ENCODE data around the gene SBF2. TPM values are rescaled to one million over a fixed set of nuclear protein-coding genes. Genes with fewer than 3 reads are reported as not detected.
"Not testable (repeated sequence)": the region's sequence is repeated elsewhere in the genome, so short reads cannot be mapped to it uniquely, and the experiment has no call there.

Gene SBF2
- polyA plus RNA-seq, 5 donors, result 40.8 to 61.2 (median 50.1) TPM

- no peak for DNase-seq
These were observed 537.6 kb downstream of the SBF2 start for GRCh38 chr11:9756461-9756860.

- DNase-seq, result no peak
These were observed 538.3 kb downstream of the SBF2 start for GRCh38 chr11:9755561-9756185.

GRCh38 chr11:9754010-9754471 lies 540.0 kb downstream of the SBF2 start:
- no peak for DNase-seq

GRCh38 chr11:9753021-9753420 lies 541.0 kb downstream of the SBF2 start:
- no peak for DNase-seq

- DNase-seq, result no peak
These were observed 541.9 kb downstream of the SBF2 start for GRCh38 chr11:9752091-9752490.

GRCh38 chr11:9750551-9750950 lies 543.5 kb downstream of the SBF2 start:
- DNase-seq, result no peak

- peak in 1 of 2 donors; percentile 55 for DNase-seq
These were observed 545.6 kb downstream of the SBF2 start for GRCh38 chr11:9748361-9748970.

- peak in 1 of 2 donors; percentile 33 for DNase-seq
These were observed 546.2 kb downstream of the SBF2 start for GRCh38 chr11:9747828-9748227.

GRCh38 chr11:9747229-9747628 lies 546.8 kb downstream of the SBF2 start:
- DNase-seq, result no peak

GRCh38 chr11:9745411-9746211 lies 548.4 kb downstream of the SBF2 start:
- no peak for DNase-seq

GRCh38 chr11:9743512-9743911 lies 550.5 kb downstream of the SBF2 start:
- DNase-seq, result not testable (repeated sequence)

GRCh38 chr11:9741260-9741659 lies 552.8 kb downstream of the SBF2 start:
- no peak for DNase-seq

GRCh38 chr11:9740202-9740883 lies 553.7 kb downstream of the SBF2 start:
- no peak for DNase-seq

- no peak for DNase-seq
These were observed 554.7 kb downstream of the SBF2 start for GRCh38 chr11:9739123-9739900.

- DNase-seq, result no peak
These were observed 555.3 kb downstream of the SBF2 start for GRCh38 chr11:9738707-9739106.

GRCh38 chr11:9738116-9738515 lies 555.9 kb downstream of the SBF2 start:
- no peak for DNase-seq

- no peak for DNase-seq
These were observed 557.7 kb downstream of the SBF2 start for GRCh38 chr11:9736365-9736764.

- no peak for DNase-seq
These were observed 558.1 kb downstream of the SBF2 start for GRCh38 chr11:9735919-9736318.

- no peak for DNase-seq
These were observed 558.8 kb downstream of the SBF2 start for GRCh38 chr11:9735236-9735635.

- no peak for DNase-seq
These were observed 560.8 kb downstream of the SBF2 start for GRCh38 chr11:9733212-9733611.

- no peak for DNase-seq
These were observed 561.6 kb downstream of the SBF2 start for GRCh38 chr11:9732453-9732852.
